Sciatic nerve (tissue), 2 donors: ENCODE results near the gene POFUT2. TPM values are rescaled to one million over a fixed set of nuclear protein-coding genes. Genes with fewer than 3 reads are reported as not detected.

Experiments
- ATAC-seq: fragments of 200-7000 bp; cut with Tn5 transposase; one replicate; pipeline ENCODE4 v1.9.1; 2020; ENCODE audit warnings: mild to moderate bottlenecking, moderate library complexity
- DNase-seq: peaks from one replicate; pipeline ENCODE4 v3.0.0-alpha.2; 2020; ENCODE audit warnings: low spot score
- intact Hi-C: fragments of 100-400 bp; cut with DNase I; formaldehyde crosslinking; loops from one replicate; pipeline ENCODE4 v1.14.2; 2022
- total RNA-seq: library from RNA; stranded (reverse); fragmentation: NEBNext Ultra II Directional; extraction: Animal tissue kit (Norgen Biotek cat#: 25700); gene quantifications from one replicate; pipeline ENCODE4 v1.2.1, GENCODE V29; 2021
- donor health status: DM: no; HTN: no; CAD: no.
- donor health status: DM: no; HTN: no; CAD: no.

POFUT2 gene
- total RNA-seq, 1 donor from 2014 or later = 44.2 TPM

DNA sequence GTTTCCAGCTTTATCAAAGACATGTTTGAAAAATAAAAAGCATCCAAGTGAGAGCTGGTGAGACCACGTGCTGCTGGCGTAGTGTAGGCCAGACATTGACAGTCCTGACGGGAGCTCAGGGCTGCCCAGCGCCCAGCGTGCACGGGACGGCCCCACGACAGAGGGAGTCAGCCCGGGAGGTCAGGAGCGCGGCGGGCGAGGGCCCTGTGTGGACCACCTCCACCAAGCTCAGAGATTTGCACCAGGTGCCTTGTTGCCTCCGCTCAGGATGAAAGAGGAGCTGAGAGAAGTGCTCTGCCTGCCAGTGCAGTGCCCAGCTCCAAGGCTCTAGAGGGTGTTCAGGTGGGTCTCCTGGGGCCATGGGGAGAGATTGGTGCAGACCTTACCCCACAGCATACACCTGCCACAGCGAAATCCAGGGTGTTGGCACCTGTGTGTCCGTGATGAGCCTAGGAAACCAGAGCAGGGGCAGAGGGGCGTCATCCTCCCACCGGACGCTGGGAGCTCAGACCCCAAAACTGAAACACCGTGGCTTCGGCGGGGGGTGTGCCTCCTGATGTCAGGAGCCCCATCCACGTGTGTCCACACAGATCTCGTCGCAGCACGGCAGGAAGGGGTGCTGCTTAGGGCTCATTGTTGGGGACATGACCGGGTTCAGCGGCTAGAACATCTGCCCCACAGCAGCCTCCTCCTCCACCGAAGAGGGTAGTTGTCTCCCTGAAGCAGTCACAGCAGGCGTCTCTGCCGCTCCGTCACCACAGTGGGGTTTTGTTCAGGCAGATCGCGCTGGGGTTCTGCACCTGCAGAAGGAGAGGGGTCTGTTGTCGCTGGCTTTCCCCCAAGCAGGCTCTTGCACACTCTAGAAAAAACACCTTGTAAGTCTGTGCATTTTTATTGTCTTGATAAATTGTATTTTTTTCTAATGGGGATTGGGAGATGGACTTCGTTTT, 64.2 kb downstream of the POFUT2 start:
- ATAC-seq (no peak), DNase-seq (no peak)
- intact Hi-C loops = no loop called here

DNA sequence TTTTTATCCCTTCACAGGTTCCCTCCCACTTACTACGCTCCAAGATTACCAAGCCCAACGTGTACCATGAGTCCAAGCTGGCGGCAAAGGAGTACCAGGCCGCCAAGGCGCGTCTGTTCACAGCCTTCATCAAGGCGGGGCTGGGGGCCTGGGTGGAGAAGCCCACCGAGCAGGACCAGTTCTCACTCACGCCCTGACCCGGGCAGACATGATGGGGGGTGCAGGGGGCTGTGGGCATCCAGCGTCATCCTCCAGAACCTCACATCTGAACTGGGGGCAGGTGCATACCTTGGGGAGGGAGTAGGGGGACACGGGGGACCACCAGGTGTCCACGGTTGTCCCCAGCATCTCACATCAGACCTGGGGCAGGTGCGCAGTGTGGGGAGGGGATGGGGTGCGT, 65.7 kb downstream of the POFUT2 start:
- DNase-seq (no peak), ATAC-seq (no peak)

DNA sequence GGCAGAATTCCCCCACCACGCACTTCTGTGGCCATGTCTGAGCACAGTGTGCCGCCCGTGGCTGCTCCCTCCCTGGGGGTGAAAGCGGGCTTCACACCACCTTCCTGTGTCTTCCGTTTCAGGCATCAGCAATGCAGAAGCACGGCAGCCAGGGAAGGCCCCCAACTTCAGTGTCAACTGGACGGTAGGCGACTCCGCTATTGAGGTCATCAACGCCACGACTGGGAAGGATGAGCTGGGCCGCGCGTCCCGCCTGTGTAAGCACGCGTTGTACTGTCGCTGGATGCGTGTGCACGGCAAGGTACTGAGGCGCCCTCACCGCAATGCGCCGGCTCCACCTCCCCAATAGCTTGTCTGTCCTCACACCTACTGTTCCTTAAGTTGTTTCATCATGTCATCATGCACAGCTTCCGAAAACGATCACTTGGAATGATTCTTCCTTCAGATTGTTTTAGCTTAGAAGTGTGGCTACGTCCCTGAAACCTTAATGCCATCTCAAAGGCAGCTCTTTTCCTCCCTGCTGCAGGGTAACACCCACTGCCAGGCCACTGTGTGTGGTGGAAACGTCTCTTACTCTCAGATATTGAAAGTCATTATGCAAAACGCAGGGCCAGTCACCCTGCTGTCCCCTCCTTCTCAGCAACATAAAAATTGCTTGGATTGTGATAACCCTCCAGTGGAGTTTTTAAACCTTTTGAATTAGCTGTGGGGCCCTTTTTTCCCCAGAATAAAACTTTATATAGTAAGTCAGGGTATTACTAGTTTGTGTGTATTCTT, 66.8 kb downstream of the POFUT2 start:
- intact Hi-C loops = no loop called here
- ATAC-seq (no peak), DNase-seq (no peak)

More for the DNA sequence above, 65.7 kb downstream of the POFUT2 start:
- intact Hi-C loops = no loop called here

DNA sequence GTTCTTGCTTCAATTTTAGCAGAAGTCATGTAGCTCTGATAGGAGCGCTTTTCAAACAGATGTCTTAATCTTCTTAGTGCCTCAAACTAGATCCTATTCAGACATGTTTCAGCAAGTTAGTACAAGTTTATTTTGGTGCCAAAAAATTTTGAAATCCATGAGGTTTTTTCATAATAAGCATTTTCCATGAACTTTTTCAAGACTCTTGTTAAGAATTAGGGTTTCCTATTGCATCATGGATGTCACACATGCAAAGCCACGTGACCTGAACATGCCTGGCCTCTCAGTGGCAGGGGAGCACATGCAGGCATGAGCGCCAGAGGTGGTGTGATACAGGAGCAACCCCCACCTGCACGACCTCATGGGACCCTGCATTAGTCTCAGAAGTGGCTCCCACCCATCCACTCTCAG, 67.6 kb downstream of the POFUT2 start:
- ATAC-seq (peak; percentile 80), DNase-seq (no peak)
- intact Hi-C loops = no loop called here

DNA sequence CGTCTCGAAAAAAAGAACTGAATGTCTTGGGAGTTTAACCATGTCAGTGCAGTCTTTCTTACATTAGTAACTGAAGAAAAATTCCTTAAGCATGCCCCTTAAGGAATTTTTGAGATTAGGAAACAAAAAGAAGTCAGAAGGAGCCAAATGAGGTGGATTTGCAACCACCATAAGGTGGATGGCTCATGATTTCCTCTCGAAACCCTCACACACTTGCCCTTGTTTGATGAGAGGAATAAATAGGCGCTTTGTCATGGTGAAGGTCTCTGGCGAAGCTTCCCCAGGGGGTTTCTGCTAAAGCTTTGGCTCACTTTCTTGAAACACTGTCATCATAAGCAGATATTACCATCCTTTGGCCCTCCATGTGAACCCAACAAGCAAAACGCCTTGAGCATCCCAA, 68.2 kb downstream of the POFUT2 start:
- ATAC-seq (no peak), DNase-seq (no peak)
- intact Hi-C loops = no loop called here

DNA sequence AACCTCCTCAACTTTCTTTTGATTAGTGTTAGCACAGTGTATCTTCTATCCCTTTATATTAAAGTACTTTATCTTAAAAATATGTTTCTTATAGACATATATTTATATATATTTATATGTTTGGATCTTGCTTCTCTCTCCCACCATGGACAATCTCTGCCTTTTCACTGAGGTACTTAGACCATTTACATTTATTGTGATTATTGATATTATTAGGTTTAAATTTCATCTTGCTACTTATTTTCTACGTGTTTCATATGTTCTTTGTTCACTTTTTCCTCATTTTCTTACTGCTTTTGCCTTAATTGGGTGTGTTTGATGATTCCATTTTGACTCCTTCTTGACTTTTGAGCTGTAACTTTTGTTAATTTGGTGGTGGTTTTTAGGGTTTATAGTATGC, 70.7 kb downstream of the POFUT2 start:
- no peak for ATAC-seq
- intact Hi-C loops = no loop called here
- DNase-seq = no peak

DNA sequence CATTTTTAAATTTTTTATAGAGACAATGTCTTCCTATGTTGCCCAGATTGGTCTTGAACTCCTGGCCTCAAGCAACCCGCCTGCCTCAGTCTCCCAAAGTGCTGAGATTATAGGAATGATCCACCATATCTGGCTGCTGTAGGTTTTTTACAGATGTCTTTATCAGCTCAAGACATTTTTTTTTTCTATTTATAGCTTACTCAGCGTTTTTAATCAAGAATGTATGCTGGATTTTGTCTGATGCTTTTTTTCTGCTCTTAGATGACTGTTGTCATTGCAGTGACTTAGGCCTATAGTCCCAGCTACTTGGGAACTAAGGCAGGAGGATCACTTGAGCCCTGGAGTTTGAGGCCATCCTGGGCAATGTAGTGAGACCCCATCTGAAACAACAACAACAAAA, 72.5 kb downstream of the POFUT2 start:
- ATAC-seq = no peak
- DNase-seq = no peak
- intact Hi-C loops = no loop called here

Other genes starting within 250 kb of the POFUT2 start
- 35.0 TPM for gene ADARB1, start 213.3 kb downstream of the POFUT2 start, total RNA-seq
- gene COL18A1, start 117.3 kb upstream of the POFUT2 start, total RNA-seq = 129 TPM